Testis (tissue), 2 donors: ENCODE measurements around the gene ESR1.

Experiments
- CTCF ChIP-seq, 3 experiments: fragments of 450-650 bp in 2 of 3; fragments of 200-600 bp in 1 of 3; sonication (generic) in 1 of 3; IDR thresholded peaks; one replicate each; pipeline ENCODE4 v1.5.1; 2016 to 2019; ENCODE audit warnings: antibody characterized with exemption in 3 of 3, mild to moderate bottlenecking in 2 of 3, moderate library complexity in 1 of 3
- POLR2A ChIP-seq: fragments of 450-650 bp; IDR thresholded peaks from one replicate; pipeline ENCODE4 v1.6.1; 2017; ENCODE audit warnings: antibody characterized with exemption, mild to moderate bottlenecking, moderate library complexity

- TF ChIP-seq CTCF (IDR thresholded peaks at IDR 0.05), result no peak
- no peak for TF ChIP-seq POLR2A
Measured at GRCh38 chr6:152173321-152173720, 365.8 kb downstream of the ESR1 start.
